ENCODE measurements around the gene RYR3.

The RYR3 gene

GRCh38 chr15:33320017-33320416 lies 9.2 kb downstream of the RYR3 start:
- DNase-seq (ENCODE audit: low spot score), result peak; percentile 32

- no peak for DNase-seq (ENCODE audit: low spot score)
These were observed 11.3 kb downstream of the RYR3 start for GRCh38 chr15:33322091-33322490.

- peak; percentile 28 for DNase-seq (ENCODE audit: low spot score)
These were observed 13.8 kb downstream of the RYR3 start for GRCh38 chr15:33324609-33325008.

- DNase-seq (ENCODE audit: low spot score), result no peak
These were observed 16.1 kb downstream of the RYR3 start for GRCh38 chr15:33326908-33327307.

GRCh38 chr15:33328106-33328505 lies 17.3 kb downstream of the RYR3 start:
- no peak for DNase-seq (ENCODE audit: low spot score)

GRCh38 chr15:33329457-33329856 lies 18.7 kb downstream of the RYR3 start:
- no peak for DNase-seq (ENCODE audit: low spot score)

- DNase-seq (ENCODE audit: low spot score), result no peak
These were observed 20.2 kb downstream of the RYR3 start for GRCh38 chr15:33330931-33331330.

GRCh38 chr15:33341953-33342352 lies 31.2 kb downstream of the RYR3 start:
- DNase-seq (ENCODE audit: low spot score), result no peak

- no peak for DNase-seq (ENCODE audit: low spot score)
These were observed 32.5 kb downstream of the RYR3 start for GRCh38 chr15:33343275-33343674.

- no peak for DNase-seq (ENCODE audit: low spot score)
These were observed 33.3 kb downstream of the RYR3 start for GRCh38 chr15:33344111-33344510.

GRCh38 chr15:33344530-33344929 lies 33.8 kb downstream of the RYR3 start:
- no peak for DNase-seq (ENCODE audit: low spot score)

GRCh38 chr15:33354411-33354810 lies 43.6 kb downstream of the RYR3 start:
- no peak for DNase-seq (ENCODE audit: low spot score)

- no peak for DNase-seq (ENCODE audit: low spot score)
These were observed 47.1 kb downstream of the RYR3 start for GRCh38 chr15:33357845-33358244.

GRCh38 chr15:33358306-33358705 lies 47.5 kb downstream of the RYR3 start:
- DNase-seq (ENCODE audit: low spot score), result no peak

GRCh38 chr15:33360886-33361285 lies 50.1 kb downstream of the RYR3 start:
- no peak for DNase-seq (ENCODE audit: low spot score)

GRCh38 chr15:33369941-33370622 lies 59.3 kb downstream of the RYR3 start:
- DNase-seq (ENCODE audit: low spot score), result no peak

GRCh38 chr15:33370623-33371020 lies 59.9 kb downstream of the RYR3 start:
- DNase-seq (ENCODE audit: low spot score), result no peak

GRCh38 chr15:33371159-33371558 lies 60.4 kb downstream of the RYR3 start:
- DNase-seq (ENCODE audit: low spot score), result no peak

GRCh38 chr15:33374226-33374914 lies 63.6 kb downstream of the RYR3 start:
- no peak for DNase-seq (ENCODE audit: low spot score)

- DNase-seq (ENCODE audit: low spot score), result no peak
These were observed 64.5 kb downstream of the RYR3 start for GRCh38 chr15:33375236-33375635.

- DNase-seq (ENCODE audit: low spot score), result no peak
These were observed 66.4 kb downstream of the RYR3 start for GRCh38 chr15:33377204-33377603.

- no peak for DNase-seq (ENCODE audit: low spot score)
These were observed 68.2 kb downstream of the RYR3 start for GRCh38 chr15:33378866-33379480.

- no peak for DNase-seq (ENCODE audit: low spot score)
These were observed 69.6 kb downstream of the RYR3 start for GRCh38 chr15:33380406-33380805.
